HFFc6 (cell line): ENCODE results near the gene NCKAP5. TPM values are rescaled to one million over a fixed set of nuclear protein-coding genes. Genes with fewer than 3 reads are reported as not detected.
A peak's percentile ranks its signal among the peaks of the same experiment; 100 is the strongest.

Experiments
- DNase-seq: peaks from one replicate; pipeline ENCODE4 v3.0.0-alpha.2; 2018
- H3K27ac Mint-ChIP-seq: 2 replicates; pipeline ENCODE4 v1.8.0; 2020; ENCODE audit warnings: mild to moderate bottlenecking, mixed read lengths
- H3K27me3 Mint-ChIP-seq: 2 replicates; pipeline ENCODE4 v1.8.0; 2021; ENCODE audit warnings: mild to moderate bottlenecking, moderate library complexity, mixed read lengths; ENCODE audit not compliant: insufficient read depth
- H3K36me3 Mint-ChIP-seq: 2 replicates; pipeline ENCODE4 v1.8.0; 2021; ENCODE audit warnings: low read depth, mixed read lengths
- H3K4me1 Mint-ChIP-seq: 2 replicates; pipeline ENCODE4 v1.8.0; 2020; ENCODE audit warnings: low read depth, mixed read lengths
- H3K4me3 Mint-ChIP-seq: 2 replicates; pipeline ENCODE4 v1.8.0; 2020; ENCODE audit warnings: mild to moderate bottlenecking, moderate library complexity, mixed read lengths
- H3K9me3 Mint-ChIP-seq: 2 replicates; pipeline ENCODE4 v1.8.0; 2020; ENCODE audit warnings: mild to moderate bottlenecking, mixed read lengths
- CTCF ChIP-seq: fragments of 200-600 bp; sonication (generic); IDR thresholded peaks from 2 replicates; pipeline ENCODE4 v1.5.0; 2021; ENCODE audit warnings: antibody characterized with exemption, mild to moderate bottlenecking
- total RNA-seq, 6 experiments: library from RNA; stranded (reverse); fragmentation: NEBNext Ultra II Directional; extraction: Animal tissue kit (Norgen Biotek cat#: 25700); gene quantifications; 2 replicates in 1 of 6; 3 replicates in 5 of 6; pipeline ENCODE4 v1.2.3, GENCODE V29; 2021

The NCKAP5 gene
- total RNA-seq, 6 experiments from 2014 or later = 0.31 to 4.0 (median 3.1) TPM

GRCh38 chr2:133570542-133570941 is 2.3 kb upstream of the NCKAP5 start:
- Mint-ChIP-seq H3K9me3 (no peaks in the 10 kb centered on the region), H3K4me3 (no peak overlapping the region)

GRCh38 chr2:133569286-133569830 is 1.1 kb upstream of the NCKAP5 start:
- Mint-ChIP-seq H3K27me3 (no peaks in the 10 kb centered on the region), H3K27ac (no peak overlapping the region)
- TF ChIP-seq CTCF = no peak

More at GRCh38 chr2:133570542-133570941, 2.3 kb upstream of the NCKAP5 start:
- Mint-ChIP-seq H3K27me3 (no peaks in the 10 kb centered on the region), H3K36me3 (no peaks in the 10 kb centered on the region), H3K4me1 (peaks cover 43% of the 10 kb centered on the region), H3K27ac (no peak overlapping the region)
- no peak for TF ChIP-seq CTCF
- no peak for DNase-seq

DNA sequence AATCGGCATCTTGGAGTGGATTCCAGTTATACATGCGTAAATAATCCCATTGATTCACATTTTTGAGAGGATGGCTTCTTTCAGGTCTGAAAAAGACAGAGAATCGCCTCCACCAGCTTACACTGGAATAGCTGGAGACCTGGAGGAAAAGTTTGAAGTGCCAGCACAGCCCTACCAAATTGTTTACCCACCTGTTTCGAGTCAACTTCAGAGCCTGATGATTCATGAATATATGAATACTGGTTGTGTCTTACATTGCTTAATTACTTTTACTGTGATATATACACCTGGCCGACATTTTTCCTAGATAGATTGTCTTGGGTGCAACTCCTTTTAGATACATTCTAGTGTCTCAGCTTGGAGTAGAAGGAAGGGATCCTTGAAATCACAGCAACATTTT is 335 bp upstream of the NCKAP5 start:
- peak overlapping the region; percentile 76; the same call in 1 of the 2 replicates for H3K27ac Mint-ChIP-seq
- no peak for DNase-seq
- H3K27me3 Mint-ChIP-seq = no peaks in the 10 kb centered on the region
- H3K4me3 Mint-ChIP-seq = peak overlapping the region; percentile 86; the same call in 1 of the 2 replicates
- no peaks in the 10 kb centered on the region for H3K36me3 Mint-ChIP-seq
- TF ChIP-seq CTCF = no peak
- H3K9me3 Mint-ChIP-seq = no peaks in the 10 kb centered on the region
- H3K4me1 Mint-ChIP-seq = peaks cover 32% of the 10 kb centered on the region

More at GRCh38 chr2:133569286-133569830, 1.1 kb upstream of the NCKAP5 start:
- no peak overlapping the region for H3K4me3 Mint-ChIP-seq
- peaks cover 39% of the 10 kb centered on the region for H3K4me1 Mint-ChIP-seq
- no peak for DNase-seq
- no peaks in the 10 kb centered on the region for H3K36me3 Mint-ChIP-seq
- no peaks in the 10 kb centered on the region for H3K9me3 Mint-ChIP-seq

DNA sequence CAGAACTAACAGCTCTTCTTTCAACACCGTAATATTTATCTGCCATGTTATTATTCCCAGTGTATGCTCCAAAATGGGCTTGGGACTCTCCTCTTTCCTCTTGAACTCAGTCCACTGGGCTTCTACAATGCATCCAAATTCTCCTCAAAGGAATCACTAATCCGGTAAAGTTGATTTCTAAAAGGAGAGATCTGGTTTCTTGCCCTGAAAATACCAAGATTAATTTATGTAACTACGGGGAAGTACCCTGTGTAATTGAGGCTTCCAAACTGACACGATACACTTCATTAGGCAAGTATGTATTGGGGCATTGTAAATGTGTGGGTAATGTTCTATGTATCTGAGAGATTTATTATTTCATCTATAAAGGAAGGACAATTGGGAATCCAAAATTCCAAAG is 5.7 kb downstream of the NCKAP5 start:
- H3K9me3 Mint-ChIP-seq = no peaks in the 10 kb centered on the region
- H3K4me3 Mint-ChIP-seq = no peak overlapping the region
- peaks cover 24% of the 10 kb centered on the region for H3K4me1 Mint-ChIP-seq
- DNase-seq = no peak
- TF ChIP-seq CTCF = no peak
- H3K27me3 Mint-ChIP-seq = no peaks in the 10 kb centered on the region
- no peaks in the 10 kb centered on the region for H3K36me3 Mint-ChIP-seq
- H3K27ac Mint-ChIP-seq = no peak overlapping the region

- peak; percentile 66 for DNase-seq
- no peak overlapping the region for H3K4me3 Mint-ChIP-seq
- no peaks in the 10 kb centered on the region for H3K9me3 Mint-ChIP-seq
- H3K27ac Mint-ChIP-seq = no peak overlapping the region; the same call in 1 of the 2 replicates
- H3K36me3 Mint-ChIP-seq = no peaks in the 10 kb centered on the region
- H3K27me3 Mint-ChIP-seq = no peaks in the 10 kb centered on the region
- peaks cover 25% of the 10 kb centered on the region for H3K4me1 Mint-ChIP-seq
- peak; percentile 86 for TF ChIP-seq CTCF
Observed at GRCh38 chr2:133561045-133561852, 7.0 kb downstream of the NCKAP5 start.
